HTR-8/SVneo (cell line): ENCODE results near the gene KIF20B.
"Not testable (repeated sequence)": the region's sequence is repeated elsewhere in the genome, so short reads cannot be mapped to it uniquely, and the experiment has no call there.

Experiments
- DNase-seq: peaks from one replicate; pipeline ENCODE4 v3.0.0; 2011; ENCODE audit warnings: low spot score, mixed read lengths; ENCODE audit not compliant: insufficient read length
- FAIRE-seq: peaks from 2 replicates; lab custom pipeline; 2011; peaks lifted over from hg19 to GRCh38; lab: Jason Lieb, UNC

KIF20B gene

DNA sequence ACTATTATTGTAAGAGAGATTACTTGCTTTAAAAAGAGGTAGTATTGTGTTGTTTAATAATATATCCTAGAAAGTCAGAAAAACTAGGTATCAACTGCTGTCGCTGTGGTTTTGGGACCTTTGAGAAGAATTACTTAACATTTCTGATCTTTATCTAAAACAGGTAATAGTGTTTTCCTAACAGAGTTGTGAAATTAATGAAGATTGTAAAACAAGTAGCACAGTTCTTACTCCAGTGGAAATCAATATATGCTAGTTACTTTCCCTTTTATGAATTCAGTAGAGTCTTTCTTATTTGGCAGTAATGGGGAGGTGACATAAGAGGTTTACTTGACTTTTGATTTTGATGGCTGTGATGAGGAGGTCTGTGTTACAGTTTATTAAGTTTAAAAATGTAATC is 58.1 kb downstream of the KIF20B start:
- DNase-seq: no peak
- no peak for FAIRE-seq

GRCh38 chr10:89763671-89764070 is 62.3 kb downstream of the KIF20B start:
- DNase-seq, FAIRE-seq: not testable (repeated sequence)

DNA sequence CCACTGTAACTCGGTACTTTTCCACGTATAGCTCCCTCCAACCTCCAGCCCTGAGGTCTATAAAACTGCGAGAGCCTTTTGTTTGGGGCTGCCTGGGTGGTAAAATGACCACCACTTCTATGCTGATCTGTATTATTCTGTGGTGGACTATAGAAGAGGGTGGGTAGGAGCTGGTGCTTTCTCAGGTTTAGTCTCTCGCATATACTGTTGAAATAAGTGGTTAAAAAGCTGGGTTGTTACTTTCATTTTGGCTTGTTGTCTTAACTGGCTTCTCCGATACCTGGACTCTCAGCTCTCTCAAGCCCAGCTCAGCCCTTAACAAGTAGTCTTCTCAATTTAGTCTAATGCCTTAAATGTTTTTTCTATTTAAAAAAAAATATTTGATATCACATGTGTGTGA is 70.3 kb downstream of the KIF20B start:
- no peak for DNase-seq
- FAIRE-seq: no peak

GRCh38 chr10:89773081-89773480 is 71.7 kb downstream of the KIF20B start:
- DNase-seq: no peak
- FAIRE-seq: no peak

DNA sequence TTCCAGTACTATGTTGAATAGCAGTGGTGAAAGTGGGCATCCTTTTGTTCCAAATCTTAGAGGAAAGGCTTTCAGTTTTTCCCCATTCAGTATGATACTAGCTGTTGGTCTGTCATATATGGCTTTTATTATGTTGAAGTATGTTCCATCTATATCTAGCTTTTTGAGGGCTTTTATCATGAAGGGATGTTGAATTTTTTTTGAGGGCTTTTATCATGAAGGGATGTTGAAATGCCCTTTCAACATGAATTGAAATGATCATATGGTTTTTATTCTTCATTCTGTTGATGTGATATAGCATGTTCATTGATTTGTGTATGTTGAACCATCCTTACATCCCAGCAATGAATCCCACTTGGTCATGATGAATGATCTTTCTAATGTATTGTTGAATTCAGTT is 75.3 kb downstream of the KIF20B start:
- no peak for DNase-seq
- FAIRE-seq: no peak

DNA sequence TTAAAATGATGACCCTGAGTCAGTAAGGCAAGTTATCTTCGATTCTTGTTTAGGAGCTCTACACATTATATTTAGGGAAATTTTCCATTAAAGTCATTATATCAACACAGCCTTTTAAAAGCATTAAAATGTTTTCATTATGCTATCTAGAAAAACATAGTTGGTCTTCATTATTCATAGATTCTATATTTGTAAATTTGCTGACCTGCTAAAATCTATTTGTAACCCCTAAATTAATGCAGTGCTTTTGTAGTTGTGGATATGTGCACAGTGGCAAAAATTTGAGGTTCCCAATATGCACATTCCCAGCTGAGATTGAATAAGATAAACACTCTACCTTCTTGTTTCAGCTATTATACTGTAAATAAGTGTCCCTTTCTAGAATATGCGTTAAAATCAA is 81.1 kb downstream of the KIF20B start:
- FAIRE-seq: no peak
- no peak for DNase-seq

- FAIRE-seq (no peak), DNase-seq (no peak)
Observed at GRCh38 chr10:89783406-89783805, 82.0 kb downstream of the KIF20B start.

DNA sequence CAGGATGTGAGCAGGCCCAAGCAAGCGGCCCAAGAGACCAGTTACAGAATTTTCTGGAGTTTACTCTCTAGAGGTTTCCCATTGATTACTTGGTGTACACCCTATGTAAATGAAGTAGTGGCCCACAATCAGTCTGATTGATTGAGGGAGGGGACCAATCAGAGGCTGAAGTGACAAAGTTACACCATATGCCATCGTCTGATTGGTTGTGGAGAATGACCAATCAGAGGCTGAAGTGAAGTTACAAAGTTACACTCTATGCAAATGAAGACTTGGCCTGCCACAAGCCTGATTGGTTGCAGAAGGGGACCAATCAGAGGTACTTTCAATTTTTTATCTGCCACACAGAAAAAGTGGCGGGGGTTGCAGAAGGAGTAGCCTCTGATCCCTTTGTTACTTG is 83.7 kb downstream of the KIF20B start:
- no peak for DNase-seq
- FAIRE-seq: no peak

GRCh38 chr10:89789188-89789877 is 87.9 kb downstream of the KIF20B start:
- DNase-seq: no peak
- no peak for FAIRE-seq

GRCh38 chr10:89792187-89792586 is 90.8 kb downstream of the KIF20B start:
- DNase-seq: no peak
- no peak for FAIRE-seq

DNA sequence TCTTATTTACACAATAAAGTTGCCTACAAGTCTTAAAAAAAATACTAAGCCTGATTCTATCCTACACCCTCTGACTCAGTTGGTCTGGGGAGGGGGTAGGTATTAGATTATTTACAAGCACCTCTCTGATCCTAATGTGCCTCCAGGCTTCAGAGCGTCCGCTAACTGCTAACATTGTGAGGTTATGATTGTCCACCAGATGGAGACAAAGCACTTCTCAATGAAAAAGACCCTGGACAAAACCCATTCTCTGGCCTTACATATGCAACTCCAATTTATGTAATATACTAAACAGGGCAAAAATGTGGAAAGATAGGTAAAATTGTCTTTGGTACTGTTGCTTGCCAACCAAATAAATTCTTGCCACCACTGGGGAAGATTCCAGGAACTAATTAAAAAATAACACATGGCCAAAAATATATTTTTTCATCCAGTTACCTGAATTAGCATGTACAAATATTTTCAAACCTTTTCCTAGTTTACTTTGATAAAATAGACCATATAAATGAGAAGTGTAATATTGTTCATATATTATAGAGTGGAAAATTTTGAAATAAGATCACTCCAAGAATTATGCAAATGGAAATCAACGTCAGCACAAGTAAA is 92.4 kb downstream of the KIF20B start:
- DNase-seq: peak; percentile 57
- FAIRE-seq: no peak

GRCh38 chr10:89795840-89796239 is 94.5 kb downstream of the KIF20B start:
- DNase-seq: no peak
- FAIRE-seq: no peak

DNA sequence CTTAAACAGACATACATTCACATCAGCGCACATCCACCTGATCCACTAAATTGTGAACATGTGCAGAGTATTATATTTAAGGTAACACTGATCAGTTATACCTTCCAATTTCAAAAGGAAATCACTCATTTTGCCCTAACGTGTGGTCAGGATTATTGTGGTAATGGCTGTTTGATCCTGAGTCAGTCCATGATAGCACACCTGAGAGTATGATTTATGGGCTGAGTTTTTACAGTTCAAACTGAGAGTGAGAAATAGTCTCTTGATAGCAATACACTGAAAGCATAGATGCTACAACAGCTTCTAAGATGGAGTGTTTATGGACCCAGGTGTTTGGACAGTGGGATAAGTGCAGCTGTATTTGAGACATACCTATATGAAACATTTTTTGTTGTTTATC is 96.7 kb downstream of the KIF20B start:
- FAIRE-seq (no peak), DNase-seq (no peak)

DNA sequence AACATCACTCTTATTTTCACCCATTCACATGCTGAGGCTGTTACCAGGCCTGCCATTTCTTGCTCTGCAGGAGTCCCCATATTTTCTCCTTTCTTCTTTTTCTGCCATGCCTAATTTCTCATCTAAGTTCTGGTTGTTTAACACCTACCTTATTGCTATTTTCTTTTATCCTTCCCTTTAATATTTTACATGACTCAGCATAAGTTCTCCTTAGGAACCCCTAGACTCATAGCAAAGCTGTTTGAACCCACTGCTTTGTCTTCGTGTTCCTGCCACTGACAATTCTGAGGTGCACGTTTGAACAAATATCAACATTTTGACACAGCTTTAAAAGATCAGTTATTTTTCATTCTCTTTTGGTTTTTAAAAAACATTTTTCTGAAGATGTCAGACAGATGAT is 98.2 kb downstream of the KIF20B start:
- no peak for DNase-seq
- FAIRE-seq: no peak

GRCh38 chr10:89805599-89806013 is 104.2 kb downstream of the KIF20B start:
- no peak for FAIRE-seq
- DNase-seq: no peak

- no peak for FAIRE-seq
- no peak for DNase-seq
Observed at GRCh38 chr10:89808842-89809241, 107.5 kb downstream of the KIF20B start.

GRCh38 chr10:89809766-89810165 is 108.4 kb downstream of the KIF20B start:
- FAIRE-seq (no peak), DNase-seq (no peak)

- DNase-seq: no peak
- no peak for FAIRE-seq
Observed at GRCh38 chr10:89810908-89811525, 109.6 kb downstream of the KIF20B start.

- FAIRE-seq (no peak), DNase-seq (no peak)
Observed at GRCh38 chr10:89813546-89813945, 112.2 kb downstream of the KIF20B start.

DNA sequence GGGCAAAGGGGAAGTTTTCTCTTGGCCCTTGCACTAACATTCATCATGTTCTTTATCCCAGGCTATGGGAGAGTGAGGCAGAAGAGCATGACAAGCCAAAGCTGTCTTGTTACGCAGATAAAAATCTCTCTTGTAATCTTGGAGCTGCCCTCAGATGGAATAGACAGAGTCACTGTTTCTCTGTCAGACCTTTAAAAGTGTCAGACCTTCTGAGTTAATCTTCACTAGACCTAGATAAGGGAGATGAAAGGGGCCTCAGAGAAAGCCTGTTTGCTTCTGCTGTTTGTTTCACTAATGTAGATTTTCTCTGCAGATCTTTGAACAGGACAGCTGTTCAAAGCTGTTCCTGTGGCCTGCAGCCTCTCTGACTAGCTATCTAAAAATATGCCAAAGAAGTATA is 112.9 kb downstream of the KIF20B start:
- FAIRE-seq: no peak
- no peak for DNase-seq

DNA sequence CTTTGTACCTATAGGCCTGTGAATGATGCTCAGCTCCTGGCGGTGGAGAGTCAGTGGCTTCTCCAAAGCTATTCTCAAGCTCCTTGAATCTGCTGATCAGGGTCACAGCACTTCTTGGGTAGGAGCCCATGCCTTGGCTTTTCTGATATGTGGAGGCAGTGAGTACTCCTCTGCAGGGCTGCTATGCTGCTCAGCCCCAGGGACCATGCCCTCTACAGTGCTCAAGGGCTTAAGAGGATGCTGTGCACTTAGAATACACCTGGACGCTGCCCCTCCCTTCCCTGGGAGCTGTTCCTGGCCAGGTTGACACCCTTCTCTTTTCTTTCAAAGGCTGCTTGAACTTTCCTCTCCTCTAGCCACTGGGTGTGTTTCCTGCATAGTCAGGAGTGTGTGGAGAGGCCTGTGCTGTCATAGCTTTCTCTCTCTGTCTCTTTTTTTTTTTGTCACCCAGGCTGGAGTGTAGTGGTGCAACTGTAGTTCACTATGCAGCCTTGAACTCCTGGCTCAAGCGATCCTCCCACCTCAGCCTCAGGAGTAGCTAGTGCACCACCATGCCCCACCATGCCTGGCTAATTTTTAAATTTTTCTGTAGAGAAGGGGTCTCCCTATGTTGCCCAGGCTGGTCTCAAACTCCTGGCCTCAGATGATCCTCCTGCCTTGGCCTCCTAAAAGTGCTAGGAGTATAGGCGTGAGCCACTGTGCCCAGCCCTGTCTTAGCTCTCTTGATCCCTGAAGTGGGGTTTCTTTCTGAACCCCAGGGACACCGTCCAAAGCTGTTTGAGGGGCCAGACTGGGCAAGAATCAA is 113.9 kb downstream of the KIF20B start:
- no peak for DNase-seq
- no peak for FAIRE-seq
